ENCODE data around the gene VSTM2B.

Gene VSTM2B

GRCh38 chr19:29511768-29512167 is 14.0 kb upstream of the VSTM2B start:
- H3K36me3 ChIP-seq (replicated peaks in 1 of 2; ENCODE audit: control insufficient read depth in 2 of 2, insufficient read depth in 2 of 2, low read length in 2 of 2) = no peaks in the 10 kb centered on the region
- peaks cover 2% of the 10 kb centered on the region for H3K79me1 ChIP-seq (ENCODE audit: low read depth, low read length)
- H2AK5ac ChIP-seq (ENCODE audit: low read depth, low read length) = no peak overlapping the region
- no peak overlapping the region for H3K4ac ChIP-seq (ENCODE audit: low read length)
- H2BK15ac ChIP-seq (ENCODE audit: low read length) = no peak overlapping the region
- no peak overlapping the region for H2AFZ ChIP-seq (ENCODE audit: low read length)
- H2BK5ac ChIP-seq (ENCODE audit: low read length) = no peak overlapping the region
- no peak overlapping the region for H2BK120ac ChIP-seq (ENCODE audit: low read depth, low read length)
- DNase-seq (ENCODE audit: low spot score) = no peak
- no peak overlapping the region for H4K91ac ChIP-seq (ENCODE audit: low read depth, low read length, poor library complexity)
- H3K4me1 ChIP-seq (ENCODE audit: control insufficient read depth in 2 of 2, insufficient read depth in 1 of 2, low read depth in 1 of 2, low read length in 2 of 2) = peaks cover 0 to 1% of the 10 kb centered on the region in 2 donors
- no peak overlapping the region for H3K27ac ChIP-seq (replicated peaks; ENCODE audit: low read length)
- no peak overlapping the region for H3K18ac ChIP-seq (ENCODE audit: low read length)
- no peak overlapping the region for H3K9ac ChIP-seq (ENCODE audit: low read depth, low read length, poor library complexity)
- WGBS, 2 donors (ENCODE audit: extremely low coverage in 2 of 2, insufficient read length in 2 of 2, insufficient replicate concordance in 1 of 2) = 97 to 100% methylated on average over 2 to 3 of the region's 3 CpGs
- H2BK12ac ChIP-seq (ENCODE audit: low read length) = no peak overlapping the region
- no peak overlapping the region for H3K4me3 ChIP-seq (ENCODE audit: low read length in 2 of 2)
- no peak overlapping the region for H4K8ac ChIP-seq (ENCODE audit: low read depth, low read length)
- H3K27me3 ChIP-seq (ENCODE audit: control insufficient read depth in 3 of 3, insufficient read depth in 3 of 3, low read depth in 1 of 3, low read length in 3 of 3) = peaks cover 0 to 14% (median 6%) of the 10 kb centered on the region in 3 experiments
- H3K4me2 ChIP-seq (ENCODE audit: insufficient read depth, low read length, poor library complexity, severe bottlenecking) = no peak overlapping the region
- H3K9me3 ChIP-seq (replicated peaks in 1 of 2; ENCODE audit: control insufficient read depth in 2 of 2, insufficient read depth in 1 of 2, low read depth in 1 of 2, low read length in 2 of 2) = no peaks in the 10 kb centered on the region
- no peak overlapping the region for H3K23ac ChIP-seq (ENCODE audit: low read depth, low read length, poor library complexity)
- H3K14ac ChIP-seq (ENCODE audit: low read length) = no peak overlapping the region

- H2BK15ac ChIP-seq (ENCODE audit: low read length) = no peak overlapping the region
- H2AK5ac ChIP-seq (ENCODE audit: low read depth, low read length) = no peak overlapping the region
- H3K79me1 ChIP-seq (ENCODE audit: low read depth, low read length) = peaks cover 2% of the 10 kb centered on the region
- H4K8ac ChIP-seq (ENCODE audit: low read depth, low read length) = no peak overlapping the region
- DNase-seq (ENCODE audit: low spot score) = no peak
- H3K27me3 ChIP-seq (ENCODE audit: control insufficient read depth in 3 of 3, insufficient read depth in 3 of 3, low read depth in 1 of 3, low read length in 3 of 3) = peaks cover 0 to 14% (median 6%) of the 10 kb centered on the region in 3 experiments
- H3K4me2 ChIP-seq (ENCODE audit: insufficient read depth, low read length, poor library complexity, severe bottlenecking) = no peak overlapping the region
- no peak overlapping the region for H2BK5ac ChIP-seq (ENCODE audit: low read length)
- H3K4me3 ChIP-seq (ENCODE audit: low read length in 2 of 2) = no peak overlapping the region
- no peak overlapping the region for H3K9ac ChIP-seq (ENCODE audit: low read depth, low read length, poor library complexity)
- peaks cover 0 to 1% of the 10 kb centered on the region in 2 donors for H3K4me1 ChIP-seq (ENCODE audit: control insufficient read depth in 2 of 2, insufficient read depth in 1 of 2, low read depth in 1 of 2, low read length in 2 of 2)
- H4K91ac ChIP-seq (ENCODE audit: low read depth, low read length, poor library complexity) = no peak overlapping the region
- no peak overlapping the region for H2AFZ ChIP-seq (ENCODE audit: low read length)
- no peak overlapping the region for H2BK12ac ChIP-seq (ENCODE audit: low read length)
- H3K18ac ChIP-seq (ENCODE audit: low read length) = no peak overlapping the region
- H3K36me3 ChIP-seq (replicated peaks in 1 of 2; ENCODE audit: control insufficient read depth in 2 of 2, insufficient read depth in 2 of 2, low read length in 2 of 2) = no peaks in the 10 kb centered on the region
- no peak overlapping the region for H3K27ac ChIP-seq (replicated peaks; ENCODE audit: low read length)
- H3K4ac ChIP-seq (ENCODE audit: low read length) = no peak overlapping the region
- H3K14ac ChIP-seq (ENCODE audit: low read length) = no peak overlapping the region
- H2BK120ac ChIP-seq (ENCODE audit: low read depth, low read length) = no peak overlapping the region
- WGBS, 2 donors (ENCODE audit: extremely low coverage in 2 of 2, insufficient read length in 2 of 2, insufficient replicate concordance in 1 of 2) = no CpG with 5 or more reads among the region's 1 CpG
- H3K9me3 ChIP-seq (replicated peaks in 1 of 2; ENCODE audit: control insufficient read depth in 2 of 2, insufficient read depth in 1 of 2, low read depth in 1 of 2, low read length in 2 of 2) = no peaks in the 10 kb centered on the region
- H3K23ac ChIP-seq (ENCODE audit: low read depth, low read length, poor library complexity) = no peak overlapping the region
These were observed 13.0 kb upstream of the VSTM2B start for GRCh38 chr19:29512748-29513147.

DNA sequence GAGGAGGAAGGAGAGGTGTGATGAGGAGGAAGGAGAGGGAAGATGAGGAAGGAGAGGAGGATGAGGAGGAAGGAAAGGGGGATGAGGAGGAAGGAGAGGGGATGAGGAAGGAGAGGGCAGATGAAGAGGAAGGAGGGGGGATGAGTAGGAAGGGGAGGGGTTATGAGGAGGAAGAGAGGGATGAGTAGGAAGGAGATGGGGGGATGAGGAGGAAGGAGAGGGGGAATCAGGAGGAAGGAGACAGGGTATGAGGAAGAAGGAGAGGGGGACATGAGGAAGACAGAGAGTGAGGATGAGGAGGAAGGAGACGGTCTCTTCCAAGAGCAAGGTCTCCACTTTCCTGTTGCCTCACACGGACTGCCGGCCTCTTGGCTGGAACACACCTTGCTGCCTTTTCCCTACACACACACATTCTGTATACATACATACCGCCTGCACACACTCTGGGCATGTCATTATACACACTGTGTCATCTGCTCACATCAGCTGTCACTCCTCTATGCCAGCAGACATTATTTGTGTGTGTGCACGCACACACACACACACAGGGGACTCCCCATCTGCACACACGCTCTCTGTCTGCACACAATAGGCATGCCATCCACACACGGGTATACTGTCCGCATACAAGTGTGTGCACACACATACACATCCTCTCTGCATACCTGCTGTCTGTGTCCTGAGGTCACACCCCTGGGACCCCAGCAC is 11.1 kb upstream of the VSTM2B start:
- H3K4me1 ChIP-seq (ENCODE audit: control insufficient read depth in 2 of 2, insufficient read depth in 1 of 2, low read depth in 1 of 2, low read length in 2 of 2) = peaks cover 0 to 1% of the 10 kb centered on the region in 2 donors
- H3K79me1 ChIP-seq (ENCODE audit: low read depth, low read length) = peaks cover 2% of the 10 kb centered on the region
- no peak overlapping the region for H2AFZ ChIP-seq (ENCODE audit: low read length)
- H4K8ac ChIP-seq (ENCODE audit: low read depth, low read length) = no peak overlapping the region
- H3K27ac ChIP-seq (replicated peaks; ENCODE audit: low read length) = no peak overlapping the region
- H3K9ac ChIP-seq (ENCODE audit: low read depth, low read length, poor library complexity) = peak overlapping the region; percentile 70
- no peak overlapping the region for H2BK120ac ChIP-seq (ENCODE audit: low read depth, low read length)
- H2BK12ac ChIP-seq (ENCODE audit: low read length) = no peak overlapping the region
- DNase-seq (ENCODE audit: low spot score) = no peak
- H3K23ac ChIP-seq (ENCODE audit: low read depth, low read length, poor library complexity) = no peak overlapping the region
- H2AK5ac ChIP-seq (ENCODE audit: low read depth, low read length) = peak overlapping the region; percentile 84
- no peaks in the 10 kb centered on the region for H3K9me3 ChIP-seq (replicated peaks in 1 of 2; ENCODE audit: control insufficient read depth in 2 of 2, insufficient read depth in 1 of 2, low read depth in 1 of 2, low read length in 2 of 2)
- H3K36me3 ChIP-seq (replicated peaks in 1 of 2; ENCODE audit: control insufficient read depth in 2 of 2, insufficient read depth in 2 of 2, low read length in 2 of 2) = no peaks in the 10 kb centered on the region
- H3K18ac ChIP-seq (ENCODE audit: low read length) = peak overlapping the region; percentile 64
- H3K14ac ChIP-seq (ENCODE audit: low read length) = peak overlapping the region; percentile 82
- H2BK5ac ChIP-seq (ENCODE audit: low read length) = peak overlapping the region; percentile 24
- peak overlapping the region; percentile 23 for H3K4ac ChIP-seq (ENCODE audit: low read length)
- peaks cover 0 to 14% (median 7%) of the 10 kb centered on the region in 3 experiments for H3K27me3 ChIP-seq (ENCODE audit: control insufficient read depth in 3 of 3, insufficient read depth in 3 of 3, low read depth in 1 of 3, low read length in 3 of 3)
- H3K4me3 ChIP-seq (ENCODE audit: low read length in 2 of 2) = no peak overlapping the region
- WGBS, 2 donors (ENCODE audit: extremely low coverage in 2 of 2, insufficient read length in 2 of 2, insufficient replicate concordance in 1 of 2) = no CpG with 5 or more reads among the region's 8 CpGs
- no peak overlapping the region for H3K4me2 ChIP-seq (ENCODE audit: insufficient read depth, low read length, poor library complexity, severe bottlenecking)
- H4K91ac ChIP-seq (ENCODE audit: low read depth, low read length, poor library complexity) = no peak overlapping the region
- H2BK15ac ChIP-seq (ENCODE audit: low read length) = peak overlapping the region; percentile 37

- Histone ChIP-seq H3K4me3 (ENCODE audit: low read length in 2 of 2) (no peak overlapping the region), H2AK5ac (ENCODE audit: low read depth, low read length) (peak overlapping the region; percentile 84), H3K27me3 (ENCODE audit: control insufficient read depth in 3 of 3, insufficient read depth in 3 of 3, low read depth in 1 of 3, low read length in 3 of 3) (peaks cover 0 to 14% (median 12%) of the 10 kb centered on the region in 3 experiments), H2BK12ac (ENCODE audit: low read length) (no peak overlapping the region), H4K8ac (ENCODE audit: low read depth, low read length) (no peak overlapping the region), H3K4ac (ENCODE audit: low read length) (no peak overlapping the region), H2AFZ (ENCODE audit: low read length) (no peak overlapping the region), H3K14ac (ENCODE audit: low read length) (peak overlapping the region; percentile 82), H3K79me1 (ENCODE audit: low read depth, low read length) (peaks cover 2% of the 10 kb centered on the region), H2BK120ac (ENCODE audit: low read depth, low read length) (no peak overlapping the region), H3K4me2 (ENCODE audit: insufficient read depth, low read length, poor library complexity, severe bottlenecking) (no peak overlapping the region), H3K9me3 (replicated peaks in 1 of 2; ENCODE audit: control insufficient read depth in 2 of 2, insufficient read depth in 1 of 2, low read depth in 1 of 2, low read length in 2 of 2) (no peaks in the 10 kb centered on the region), H3K27ac (replicated peaks; ENCODE audit: low read length) (no peak overlapping the region), H3K36me3 (replicated peaks in 1 of 2; ENCODE audit: control insufficient read depth in 2 of 2, insufficient read depth in 2 of 2, low read length in 2 of 2) (no peaks in the 10 kb centered on the region), H3K18ac (ENCODE audit: low read length) (peak overlapping the region; percentile 64), H3K23ac (ENCODE audit: low read depth, low read length, poor library complexity) (peak overlapping the region; percentile 73), H3K4me1 (ENCODE audit: control insufficient read depth in 2 of 2, insufficient read depth in 1 of 2, low read depth in 1 of 2, low read length in 2 of 2) (peaks cover 0 to 1% of the 10 kb centered on the region in 2 donors), H2BK15ac (ENCODE audit: low read length) (peak overlapping the region; percentile 49), H2BK5ac (ENCODE audit: low read length) (peak overlapping the region; percentile 24), H4K91ac (ENCODE audit: low read depth, low read length, poor library complexity) (peak overlapping the region; percentile 43), H3K9ac (ENCODE audit: low read depth, low read length, poor library complexity) (no peak overlapping the region)
- no CpG with 5 or more reads among the region's 5 CpGs for WGBS, 2 donors (ENCODE audit: extremely low coverage in 2 of 2, insufficient read length in 2 of 2, insufficient replicate concordance in 1 of 2)
- no peak for DNase-seq (ENCODE audit: low spot score)
These were observed 10.6 kb upstream of the VSTM2B start for GRCh38 chr19:29515233-29515619.

All from neuronal stem cell (in vitro differentiated cells).